Neuronal stem cell (in vitro differentiated cells): ENCODE results near the gene SREK1.

ENCODE experiments used
- DNase-seq: peaks from one replicate; pipeline ENCODE4 v3.0.0-alpha.2; 2013; ENCODE audit warnings: low spot score
- H2AFZ ChIP-seq: one replicate; pipeline ENCODE4 v1.6.1; 2013; ENCODE audit warnings: mild to moderate bottlenecking, low read length, inconsistent platforms
- H2AK5ac ChIP-seq: 2 replicates; pipeline ENCODE4 v1.6.1; 2013; ENCODE audit warnings: low read depth, mild to moderate bottlenecking, inconsistent platforms, low read length, moderate library complexity, mixed read lengths
- H2BK120ac ChIP-seq: 2 replicates; pipeline ENCODE4 v1.6.1; 2013; ENCODE audit warnings: low read depth, mild to moderate bottlenecking, inconsistent platforms, low read length, moderate library complexity, mixed read lengths
- H2BK12ac ChIP-seq: one replicate; pipeline ENCODE4 v1.6.1; 2013; ENCODE audit warnings: low read length, inconsistent platforms
- H2BK15ac ChIP-seq: 2 replicates; pipeline ENCODE4 v1.6.1; 2013; ENCODE audit warnings: mild to moderate bottlenecking, low read length, inconsistent platforms, mixed read lengths
- H2BK5ac ChIP-seq: one replicate; pipeline ENCODE4 v1.6.1; 2013; ENCODE audit warnings: inconsistent platforms, mild to moderate bottlenecking, low read length, moderate library complexity
- H3K14ac ChIP-seq: one replicate; pipeline ENCODE4 v1.6.1; 2013; ENCODE audit warnings: low read length, inconsistent platforms
- H3K18ac ChIP-seq: 2 replicates; pipeline ENCODE4 v1.6.1; 2013; ENCODE audit warnings: low read length, inconsistent platforms
- H3K23ac ChIP-seq: 2 replicates; pipeline ENCODE4 v1.6.1; 2013; ENCODE audit warnings: low read depth, mild to moderate bottlenecking, mixed read lengths, low read length, inconsistent platforms; ENCODE audit not compliant: poor library complexity
- H3K27ac ChIP-seq: replicated peaks from 3 replicates; pipeline ENCODE4 v1.5.1; 2013; ENCODE audit warnings: low read length, inconsistent platforms
- H3K27me3 ChIP-seq, 3 experiments: 2 replicates each; pipeline ENCODE4 v1.6.1; 2013; ENCODE audit warnings: low read length in 3 of 3, mild to moderate bottlenecking in 2 of 3, inconsistent platforms in 1 of 3, low read depth in 1 of 3, mixed read lengths in 1 of 3, moderate library complexity in 1 of 3; ENCODE audit not compliant: control insufficient read depth in 3 of 3, insufficient read depth in 3 of 3
- H3K36me3 ChIP-seq, 2 donors: replicated peaks in 1 of 2; 2 replicates each; pipeline ENCODE4 v1.6.1; 2013; ENCODE audit warnings: low read length in 2 of 2; ENCODE audit not compliant: control insufficient read depth in 2 of 2, insufficient read depth in 2 of 2
- H3K4ac ChIP-seq: 2 replicates; pipeline ENCODE4 v1.6.1; 2013; ENCODE audit warnings: inconsistent platforms, mild to moderate bottlenecking, low read length, moderate library complexity
- H3K4me1 ChIP-seq, 2 donors: 1 replicate in 1 of 2; 2 replicates in 1 of 2; pipeline ENCODE4 v1.6.1; 2013; ENCODE audit warnings: low read length in 2 of 2, low read depth in 1 of 2; ENCODE audit not compliant: control insufficient read depth in 2 of 2, insufficient read depth in 1 of 2
- H3K4me2 ChIP-seq: one replicate; pipeline ENCODE4 v1.6.1; 2013; ENCODE audit warnings: mild to moderate bottlenecking, low read length, inconsistent platforms; ENCODE audit not compliant: insufficient read depth, poor library complexity, severe bottlenecking
- H3K4me3 ChIP-seq, 2 donors: 2 replicates each; pipeline ENCODE4 v1.5.1; 2013; ENCODE audit warnings: low read length in 2 of 2, mild to moderate bottlenecking in 2 of 2, inconsistent platforms in 1 of 2, moderate library complexity in 1 of 2
- H3K79me1 ChIP-seq: one replicate; pipeline ENCODE4 v1.6.1; 2013; ENCODE audit warnings: low read depth, mild to moderate bottlenecking, inconsistent platforms, low read length, moderate library complexity
- H3K9ac ChIP-seq: one replicate; pipeline ENCODE4 v1.6.1; 2013; ENCODE audit warnings: mild to moderate bottlenecking, low read depth, low read length, inconsistent platforms; ENCODE audit not compliant: poor library complexity
- H3K9me3 ChIP-seq, 2 donors: replicated peaks in 1 of 2; 2 replicates each; pipeline versions ENCODE3 to v1.6.1; 2013; ENCODE audit warnings: low read length in 2 of 2, mild to moderate bottlenecking in 2 of 2, inconsistent platforms in 1 of 2, low read depth in 1 of 2, mixed read lengths in 1 of 2, moderate library complexity in 1 of 2; ENCODE audit not compliant: control insufficient read depth in 2 of 2, insufficient read depth in 1 of 2
- H4K8ac ChIP-seq: one replicate; pipeline ENCODE4 v1.6.1; 2013; ENCODE audit warnings: low read depth, mild to moderate bottlenecking, inconsistent platforms, low read length, moderate library complexity
- H4K91ac ChIP-seq: one replicate; pipeline ENCODE4 v1.6.1; 2013; ENCODE audit warnings: low read length, low read depth, mild to moderate bottlenecking, inconsistent platforms; ENCODE audit not compliant: poor library complexity
- WGBS, 2 donors: extraction: QIAGEN DNeasy Blood & Tissue Kit; methylation state at CpG; one replicate each; pipeline ENCODE4 v1.1.7; 2013; ENCODE audit warnings: missing lambda C conversion rate in 2 of 2, mixed read lengths in 1 of 2; ENCODE audit not compliant: insufficient read length in 2 of 2, insufficient replicate concordance in 1 of 2; ENCODE audit errors: extremely low coverage in 2 of 2; 5-methylcytosine and 5-hydroxymethylcytosine counted together

Gene SREK1

GRCh38 chr5:66224773-66225553 lies 80.9 kb downstream of the SREK1 start:
- H3K23ac ChIP-seq: no peak overlapping the region

GRCh38 chr5:66230551-66230950 lies 86.5 kb downstream of the SREK1 start:
- no peak overlapping the region for H2BK120ac ChIP-seq
- no peak overlapping the region for H2BK5ac ChIP-seq
- H2BK12ac ChIP-seq: no peak overlapping the region
- H3K27ac ChIP-seq: no peak overlapping the region
- H2BK15ac ChIP-seq: no peak overlapping the region
- H3K14ac ChIP-seq: no peak overlapping the region
- H3K4me2 ChIP-seq: no peak overlapping the region
- no peak overlapping the region for H3K4me3 ChIP-seq
- no peak overlapping the region for H2AK5ac ChIP-seq
- peaks cover 0 to 2% of the 10 kb centered on the region in 2 donors for H3K9me3 ChIP-seq
- H3K36me3 ChIP-seq: no peaks in the 10 kb centered on the region
- no peaks in the 10 kb centered on the region for H3K27me3 ChIP-seq
- peaks cover 2 to 3% of the 10 kb centered on the region in 2 donors for H3K4me1 ChIP-seq
- no peak overlapping the region for H3K23ac ChIP-seq
- DNase-seq: no peak
- no peak overlapping the region for H3K9ac ChIP-seq
- no peaks in the 10 kb centered on the region for H3K79me1 ChIP-seq
- no peak overlapping the region for H4K91ac ChIP-seq
- H4K8ac ChIP-seq: no peak overlapping the region
- no peak overlapping the region for H2AFZ ChIP-seq
- H3K18ac ChIP-seq: no peak overlapping the region
- no CpG with 5 or more reads among the region's 1 CpG for WGBS, 2 donors
- H3K4ac ChIP-seq: no peak overlapping the region

More at GRCh38 chr5:66224773-66225553, 80.9 kb downstream of the SREK1 start:
- no peak overlapping the region for H3K4me2 ChIP-seq
- H3K27me3 ChIP-seq: peaks cover 0 to 2% (median 0%) of the 10 kb centered on the region in 3 experiments
- H4K8ac ChIP-seq: no peak overlapping the region
- H3K27ac ChIP-seq: no peak overlapping the region
- no peak overlapping the region for H4K91ac ChIP-seq
- H3K36me3 ChIP-seq: peaks cover 0 to 2% of the 10 kb centered on the region in 2 donors
- H3K4me3 ChIP-seq: peak overlapping the region in 1 of 2 donors; percentile 69
- no CpG with 5 or more reads among the region's 8 CpGs for WGBS, 2 donors
- H2AFZ ChIP-seq: no peak overlapping the region
- no peak overlapping the region for H2BK15ac ChIP-seq
- H3K14ac ChIP-seq: no peak overlapping the region
- H3K4me1 ChIP-seq: peaks cover 0 to 2% of the 10 kb centered on the region in 2 donors
- no peak overlapping the region for H2AK5ac ChIP-seq
- H2BK12ac ChIP-seq: no peak overlapping the region
- peak overlapping the region; percentile 48 for H3K18ac ChIP-seq
- H2BK120ac ChIP-seq: no peak overlapping the region
- H3K9me3 ChIP-seq: peaks cover 0 to 3% of the 10 kb centered on the region in 2 donors
- H3K4ac ChIP-seq: no peak overlapping the region
- H3K9ac ChIP-seq: no peak overlapping the region
- no peaks in the 10 kb centered on the region for H3K79me1 ChIP-seq
- no peak overlapping the region for H2BK5ac ChIP-seq
- DNase-seq: no peak

- no peaks in the 10 kb centered on the region for H3K36me3 ChIP-seq
- no peak for DNase-seq
- H2BK5ac ChIP-seq: no peak overlapping the region
- H3K9ac ChIP-seq: no peak overlapping the region
- H3K9me3 ChIP-seq: peaks cover 0 to 3% of the 10 kb centered on the region in 2 donors
- no peak overlapping the region for H4K91ac ChIP-seq
- H3K27me3 ChIP-seq: no peaks in the 10 kb centered on the region
- WGBS, 2 donors: no CpG with 5 or more reads among the region's 2 CpGs
- no peak overlapping the region for H3K4me3 ChIP-seq
- no peak overlapping the region for H2BK120ac ChIP-seq
- no peak overlapping the region for H2BK12ac ChIP-seq
- H3K18ac ChIP-seq: no peak overlapping the region
- no peak overlapping the region for H2BK15ac ChIP-seq
- no peak overlapping the region for H2AFZ ChIP-seq
- H3K23ac ChIP-seq: no peak overlapping the region
- no peaks in the 10 kb centered on the region for H3K79me1 ChIP-seq
- H3K4ac ChIP-seq: no peak overlapping the region
- no peak overlapping the region for H3K4me2 ChIP-seq
- H2AK5ac ChIP-seq: no peak overlapping the region
- H3K4me1 ChIP-seq: peaks cover 2 to 3% of the 10 kb centered on the region in 2 donors
- H4K8ac ChIP-seq: no peak overlapping the region
- H3K14ac ChIP-seq: no peak overlapping the region
- no peak overlapping the region for H3K27ac ChIP-seq
Observed at GRCh38 chr5:66231508-66231907, 87.4 kb downstream of the SREK1 start.

- no peak overlapping the region for H2BK5ac ChIP-seq
- no peak overlapping the region for H2BK120ac ChIP-seq
- no peaks in the 10 kb centered on the region for H3K79me1 ChIP-seq
- H3K4me2 ChIP-seq: no peak overlapping the region
- no peak overlapping the region for H3K23ac ChIP-seq
- H2AFZ ChIP-seq: no peak overlapping the region
- peaks cover 2 to 3% of the 10 kb centered on the region in 2 donors for H3K4me1 ChIP-seq
- no peak overlapping the region for H3K4me3 ChIP-seq
- H4K8ac ChIP-seq: no peak overlapping the region
- H2BK12ac ChIP-seq: no peak overlapping the region
- no peaks in the 10 kb centered on the region for H3K36me3 ChIP-seq
- H3K9ac ChIP-seq: no peak overlapping the region
- no peak overlapping the region for H4K91ac ChIP-seq
- DNase-seq: no peak
- no peak overlapping the region for H3K18ac ChIP-seq
- H3K14ac ChIP-seq: no peak overlapping the region
- no peak overlapping the region for H3K27ac ChIP-seq
- WGBS, 2 donors: no CpG with 5 or more reads among the region's 6 CpGs
- peaks cover 0 to 4% of the 10 kb centered on the region in 2 donors for H3K9me3 ChIP-seq
- no peak overlapping the region for H2BK15ac ChIP-seq
- H2AK5ac ChIP-seq: no peak overlapping the region
- H3K27me3 ChIP-seq: no peaks in the 10 kb centered on the region
- H3K4ac ChIP-seq: no peak overlapping the region
Observed at GRCh38 chr5:66232275-66232674, 88.2 kb downstream of the SREK1 start.
